HL-60 (cell line): Measurements from ENCODE around the gene SOWAHB.

ENCODE experiments used
- CTCF ChIP-seq: IDR thresholded peaks from one replicate; pipeline ENCODE4 v1.5.1; 2011; ENCODE audit warnings: low read length, control low read depth, inconsistent platforms; ENCODE audit not compliant: insufficient read depth
- POLR2AphosphoS5 ChIP-seq: IDR thresholded peaks from 2 replicates; pipeline ENCODE4 v1.6.1; 2012; ENCODE audit warnings: low read depth

GRCh38 chr4:76872556-76872955 is 25.4 kb downstream of the SOWAHB start:
- TF ChIP-seq CTCF: no peak
- TF ChIP-seq POLR2AphosphoS5: no peak
